ENCODE results near the gene CALD1.

CALD1 gene, protein sequence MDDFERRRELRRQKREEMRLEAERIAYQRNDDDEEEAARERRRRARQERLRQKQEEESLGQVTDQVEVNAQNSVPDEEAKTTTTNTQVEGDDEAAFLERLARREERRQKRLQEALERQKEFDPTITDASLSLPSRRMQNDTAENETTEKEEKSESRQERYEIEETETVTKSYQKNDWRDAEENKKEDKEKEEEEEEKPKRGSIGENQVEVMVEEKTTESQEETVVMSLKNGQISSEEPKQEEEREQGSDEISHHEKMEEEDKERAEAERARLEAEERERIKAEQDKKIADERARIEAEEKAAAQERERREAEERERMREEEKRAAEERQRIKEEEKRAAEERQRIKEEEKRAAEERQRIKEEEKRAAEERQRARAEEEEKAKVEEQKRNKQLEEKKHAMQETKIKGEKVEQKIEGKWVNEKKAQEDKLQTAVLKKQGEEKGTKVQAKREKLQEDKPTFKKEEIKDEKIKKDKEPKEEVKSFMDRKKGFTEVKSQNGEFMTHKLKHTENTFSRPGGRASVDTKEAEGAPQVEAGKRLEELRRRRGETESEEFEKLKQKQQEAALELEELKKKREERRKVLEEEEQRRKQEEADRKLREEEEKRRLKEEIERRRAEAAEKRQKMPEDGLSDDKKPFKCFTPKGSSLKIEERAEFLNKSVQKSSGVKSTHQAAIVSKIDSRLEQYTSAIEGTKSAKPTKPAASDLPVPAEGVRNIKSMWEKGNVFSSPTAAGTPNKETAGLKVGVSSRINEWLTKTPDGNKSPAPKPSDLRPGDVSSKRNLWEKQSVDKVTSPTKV

DNA sequence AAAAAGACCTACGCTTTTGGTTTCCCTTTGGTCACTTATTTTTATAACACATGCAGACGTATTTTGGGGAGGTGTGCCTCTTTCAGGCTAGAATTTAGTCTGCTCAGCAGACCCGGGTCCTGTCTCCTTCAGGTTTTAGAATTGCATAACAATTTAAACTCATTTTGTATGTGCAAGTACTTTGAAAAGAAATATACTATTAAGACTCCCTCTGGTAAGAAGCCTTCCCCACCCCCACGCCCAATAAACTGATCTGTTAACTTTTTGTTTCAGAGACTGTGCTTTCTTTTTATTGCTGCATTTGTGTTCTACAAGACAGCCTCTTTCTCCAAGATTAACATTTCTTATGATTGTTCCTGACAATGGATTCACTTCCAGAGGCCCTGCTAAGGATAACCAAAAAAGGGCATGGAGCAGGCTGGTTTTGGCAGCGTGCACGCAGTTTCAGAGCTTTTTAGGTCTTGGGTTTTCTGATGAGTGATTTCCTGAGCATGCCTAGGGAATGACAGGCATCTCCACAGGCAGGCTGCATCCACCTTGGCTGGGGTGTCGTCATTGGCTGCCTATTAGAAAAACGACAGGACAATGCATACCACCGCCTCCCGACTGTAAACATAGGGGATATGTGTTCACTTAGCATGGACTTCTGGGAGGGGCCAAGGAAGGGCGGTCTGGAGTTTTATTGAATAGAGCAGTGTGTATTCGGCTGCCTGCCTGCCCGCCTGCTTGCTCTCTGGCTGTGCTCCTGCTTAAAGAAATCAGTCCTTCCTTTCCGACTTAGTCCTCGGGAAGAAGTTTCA is at the start of gene CALD1:
CALD1 (plus strand) TSS at position 694 of the 800 bp plus-strand sequence. CDS start 88,100 bp downstream, outside the sequence.
- DNase-seq: no peak

DNA sequence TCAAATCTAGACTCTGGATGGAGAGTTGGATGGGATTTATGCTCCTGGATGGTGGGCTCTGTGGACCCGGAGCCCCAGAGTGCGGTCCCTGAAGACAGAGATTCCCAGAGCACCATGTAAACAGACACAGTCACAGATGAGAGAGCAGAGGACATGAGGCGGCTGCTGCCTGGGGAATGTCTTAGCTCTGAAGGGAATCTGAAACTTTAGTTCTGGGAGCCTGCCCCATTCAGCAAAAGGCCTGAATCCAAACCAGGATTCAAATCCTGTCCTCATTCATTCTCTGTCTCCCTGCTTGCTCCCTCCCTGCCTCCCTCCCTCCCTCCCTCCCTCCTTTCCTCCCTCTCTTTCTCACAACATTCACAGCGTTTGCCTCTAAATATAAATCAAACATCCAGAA is 49.5 kb upstream of the CALD1 start:
- no peak for DNase-seq

DNA sequence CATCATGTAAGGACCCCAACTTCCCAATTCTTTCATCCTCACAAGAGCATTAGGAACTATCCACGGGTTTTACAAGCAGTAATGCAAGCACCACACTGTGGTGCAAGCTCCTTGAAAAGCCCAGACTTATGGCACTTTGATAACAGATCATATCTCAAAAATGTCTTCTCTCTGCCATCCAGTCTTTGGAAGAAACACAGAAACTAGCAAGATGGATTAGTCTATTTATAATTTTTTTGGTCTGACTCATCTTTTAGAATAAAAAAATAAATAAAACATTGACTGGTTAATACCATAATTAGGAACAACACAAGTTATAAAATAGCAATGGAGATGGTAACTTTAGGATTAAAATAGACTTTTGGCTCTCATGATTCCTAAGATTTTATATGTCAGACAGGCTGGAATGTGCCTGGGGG is 49.0 kb upstream of the CALD1 start:
- DNase-seq: no peak

DNA sequence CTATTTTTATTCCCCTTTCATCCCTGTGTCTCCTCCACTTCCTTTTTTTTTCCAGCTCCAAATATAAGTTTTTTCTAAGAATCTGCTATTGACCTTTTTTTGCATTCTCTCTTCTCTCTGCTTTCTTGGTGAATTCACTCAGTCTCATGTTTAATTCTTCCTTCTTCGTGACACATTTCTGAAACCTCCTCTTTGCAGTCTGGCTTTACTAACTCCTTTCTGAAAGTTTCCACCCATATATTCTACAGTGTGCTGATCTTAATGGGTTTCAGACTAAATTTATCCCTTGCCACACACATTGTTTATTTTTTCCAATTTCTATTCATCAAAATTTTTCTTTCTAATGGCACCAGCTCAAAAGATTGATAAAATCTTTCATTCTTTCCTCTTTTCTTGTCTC is 47.8 kb upstream of the CALD1 start:
- no peak for DNase-seq

DNA sequence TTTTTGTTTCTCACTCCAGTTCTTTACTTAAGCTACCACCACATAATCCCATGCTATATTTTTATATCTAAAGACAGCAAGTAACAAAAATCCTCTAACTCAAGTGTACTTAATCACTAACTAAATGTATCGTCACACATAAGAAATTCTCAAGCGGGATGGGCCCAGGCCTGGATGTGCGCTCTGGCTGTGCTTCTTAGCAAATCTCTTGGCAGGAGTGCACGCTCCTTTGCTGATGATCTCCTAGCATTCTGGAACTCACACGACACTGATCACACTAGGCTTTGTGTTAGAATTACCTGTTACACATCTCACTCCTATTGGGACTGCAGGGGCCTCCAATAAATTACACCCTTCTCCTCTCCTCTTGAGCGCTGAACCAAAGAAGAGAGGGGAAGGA is 46.7 kb upstream of the CALD1 start:
- no peak for DNase-seq

DNA sequence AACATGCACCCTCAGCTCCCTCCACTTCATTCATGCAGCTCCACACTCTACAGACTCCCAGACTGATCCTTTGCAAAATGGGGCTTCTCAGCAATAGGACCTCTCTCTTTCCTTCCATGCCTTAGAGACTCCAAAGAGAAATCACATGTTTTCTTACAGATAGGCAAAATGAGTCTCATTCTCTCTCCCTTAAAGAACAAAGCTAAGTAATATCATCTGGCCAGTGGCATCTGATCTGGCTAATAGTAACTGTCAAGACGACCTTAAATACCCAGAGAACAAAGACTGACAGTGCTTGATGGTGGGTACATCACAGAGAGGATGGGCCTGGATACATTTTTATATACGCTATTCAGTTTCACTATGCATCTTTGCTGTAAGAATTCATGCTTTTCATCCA is 43.1 kb upstream of the CALD1 start:
- DNase-seq: no peak

DNA sequence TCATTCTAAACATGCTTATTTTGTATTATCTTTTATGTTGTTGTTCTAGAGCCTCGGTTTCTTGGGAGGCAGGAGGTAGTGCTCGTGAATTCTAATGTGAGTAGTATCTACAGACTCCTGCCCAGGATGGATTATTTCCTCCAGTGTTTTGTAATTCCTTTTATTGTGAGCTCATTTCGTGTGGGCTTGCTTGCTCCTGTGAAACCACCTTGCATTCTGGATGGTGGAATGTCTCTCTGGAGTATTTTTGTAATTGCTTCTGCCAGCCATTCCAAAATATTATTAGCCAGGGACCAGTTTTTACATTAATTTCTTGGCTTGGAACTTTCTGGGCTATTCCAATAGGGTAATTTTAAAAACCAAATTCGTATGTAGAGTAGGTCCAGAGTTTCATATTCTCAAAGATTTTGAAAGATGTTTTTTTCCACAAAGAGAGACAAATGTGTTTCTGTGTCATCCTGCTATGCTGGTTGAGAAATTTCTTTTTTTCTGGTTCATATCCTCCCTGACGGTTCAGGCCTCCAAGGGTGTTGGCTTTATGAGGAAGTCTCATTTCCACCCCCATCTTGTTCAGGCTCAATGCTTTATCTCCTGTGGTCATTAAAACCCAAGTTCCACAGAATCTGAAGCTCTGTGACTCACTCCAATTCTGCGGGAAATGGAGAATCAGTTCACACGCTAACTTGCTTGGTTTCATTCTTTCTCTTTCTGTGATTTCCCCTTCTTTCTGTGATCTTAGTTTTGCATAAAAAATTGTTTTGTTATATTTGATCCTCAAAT is 41.7 kb upstream of the CALD1 start:
- no peak for DNase-seq

DNA sequence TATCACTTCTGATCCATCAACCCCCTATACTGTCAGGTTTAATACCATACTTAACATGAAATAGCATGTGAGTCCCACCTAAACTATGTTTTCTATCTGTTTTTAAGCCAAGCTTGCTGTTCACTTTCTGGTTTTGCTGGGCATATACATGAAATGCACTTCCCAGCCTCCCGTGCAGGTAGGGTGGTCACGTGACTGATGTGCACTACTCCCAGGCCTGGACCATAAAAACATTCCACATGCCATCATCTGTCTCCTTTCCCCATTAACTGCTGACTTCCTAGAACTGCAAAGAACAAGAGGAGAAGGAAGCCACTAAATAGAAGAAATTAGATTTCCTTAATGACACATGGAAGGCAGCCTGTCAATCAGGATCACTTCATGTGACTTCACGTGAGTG is 40.1 kb upstream of the CALD1 start:
- DNase-seq: no peak

DNA sequence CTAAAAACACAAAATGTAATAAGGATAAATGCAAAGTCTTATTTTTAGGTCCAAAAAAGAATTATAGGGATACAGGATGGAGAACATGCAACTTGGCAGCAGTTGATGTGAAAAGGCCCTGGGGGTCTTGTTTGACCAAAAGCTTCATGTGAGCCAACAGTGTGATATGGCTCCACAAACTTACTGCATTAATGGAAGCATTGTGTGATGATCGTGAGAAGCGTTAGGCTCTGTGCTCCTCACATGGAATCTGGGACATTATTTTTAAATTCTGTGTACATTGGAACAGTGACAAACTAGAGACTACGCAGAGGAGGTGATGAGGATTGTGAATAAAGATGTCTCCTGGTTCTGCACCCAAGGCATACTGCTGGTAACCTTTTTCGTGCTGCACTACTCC is 39.1 kb upstream of the CALD1 start:
- no peak for DNase-seq

DNA sequence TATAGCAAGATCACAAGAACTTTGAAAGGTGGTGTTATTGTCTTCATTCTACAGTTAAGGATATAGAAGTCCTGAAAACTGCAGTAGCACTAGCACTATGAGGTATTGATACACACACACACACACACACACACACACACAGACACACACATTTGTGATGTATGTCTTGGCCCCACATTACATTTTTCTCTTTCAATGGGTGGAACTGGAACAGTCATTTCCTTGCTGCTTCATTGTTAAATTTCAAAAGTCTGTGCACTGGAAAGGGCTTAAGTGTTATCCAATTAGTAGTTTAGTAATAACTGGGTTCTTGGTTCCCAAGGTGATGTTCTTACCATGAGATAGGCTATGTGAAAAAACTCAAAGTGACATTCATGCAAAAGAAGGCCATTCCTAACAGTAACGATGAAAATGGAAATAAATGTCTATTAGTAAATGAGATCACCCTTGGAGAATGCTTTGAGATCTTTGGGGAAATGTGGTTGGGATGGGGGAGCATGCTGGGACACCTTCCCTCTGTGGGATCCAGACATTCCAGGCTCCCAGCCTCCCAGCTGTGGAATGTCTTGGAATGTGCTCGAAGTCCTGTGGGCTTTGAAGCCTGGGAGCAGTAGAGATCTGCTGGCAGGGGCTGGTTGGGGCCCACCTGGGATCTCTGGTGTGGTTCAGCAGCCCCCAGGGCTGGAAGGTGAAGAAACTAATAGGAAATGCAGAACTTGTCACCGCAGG is 37.4 kb upstream of the CALD1 start:
- no peak for DNase-seq

DNA sequence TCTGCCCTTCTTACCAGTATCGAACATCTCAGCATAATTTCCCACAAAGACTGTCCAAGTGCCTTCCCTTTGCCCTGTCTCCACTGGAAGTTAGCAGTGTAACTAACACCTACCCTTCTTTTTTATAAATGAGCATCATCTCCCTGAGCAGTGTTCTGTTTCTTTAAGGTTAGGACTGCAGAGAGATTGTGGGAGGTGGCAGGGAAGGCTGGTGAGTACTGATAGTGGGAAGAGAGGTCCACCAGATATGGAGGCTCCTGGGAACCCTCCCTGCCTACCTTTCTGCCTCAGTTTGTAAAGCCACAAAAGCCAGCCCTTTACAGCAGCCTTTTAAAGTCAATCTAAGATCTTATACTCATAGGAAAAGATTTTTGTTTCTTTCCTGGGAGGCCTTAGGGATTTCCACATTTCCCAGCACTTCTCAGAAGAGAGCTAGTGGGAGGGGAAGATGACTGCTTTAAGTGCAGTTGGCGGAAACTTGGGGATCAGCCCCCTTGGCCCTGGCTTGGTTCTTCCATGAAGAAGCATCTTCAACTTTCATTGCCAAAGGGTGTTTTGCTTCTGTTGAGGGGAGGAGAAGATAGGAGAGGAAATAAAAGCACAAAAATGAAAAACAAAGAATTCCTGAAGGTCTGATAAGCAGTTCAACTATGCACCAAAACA is 36.6 kb upstream of the CALD1 start:
- DNase-seq: no peak

DNA sequence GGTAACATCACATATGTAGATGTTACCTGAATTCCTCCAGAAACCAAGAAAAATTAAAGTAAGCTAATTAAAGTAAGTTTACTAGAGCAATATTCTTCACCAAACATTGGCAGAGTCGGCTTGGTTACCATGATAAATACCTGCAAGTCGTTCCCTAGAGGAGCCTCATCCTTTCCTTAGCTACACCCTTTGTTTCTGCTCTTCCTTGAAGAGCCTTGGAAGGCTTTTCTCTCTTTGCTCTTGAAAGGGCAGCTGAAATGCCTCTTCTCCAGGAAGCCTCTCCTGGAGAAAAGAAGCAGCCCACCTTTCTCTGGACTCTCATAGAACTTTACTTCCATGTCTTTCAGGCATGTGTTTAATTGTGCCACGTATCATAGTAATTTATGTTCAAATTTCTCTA is 34.9 kb upstream of the CALD1 start:
- DNase-seq: no peak

DNA sequence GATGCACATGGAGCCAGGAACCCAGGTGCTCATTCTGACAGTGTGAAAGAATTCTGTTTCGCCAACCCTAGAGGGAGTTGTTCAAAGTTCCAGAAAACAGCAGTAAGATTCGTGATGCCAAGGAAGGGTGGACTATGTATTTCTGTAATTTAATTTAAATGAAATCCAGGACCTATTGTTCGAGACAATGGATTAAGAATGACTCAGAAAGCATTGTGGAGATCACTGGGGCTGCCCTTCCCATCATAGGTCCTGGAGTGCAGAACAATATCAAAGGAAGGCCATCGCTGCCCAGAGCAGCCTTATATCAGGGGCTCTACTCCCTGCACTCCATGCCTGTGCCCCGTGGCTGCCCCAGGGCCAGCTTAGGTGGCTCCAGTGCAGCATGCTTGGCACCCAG is 32.1 kb upstream of the CALD1 start:
- DNase-seq: no peak

DNA sequence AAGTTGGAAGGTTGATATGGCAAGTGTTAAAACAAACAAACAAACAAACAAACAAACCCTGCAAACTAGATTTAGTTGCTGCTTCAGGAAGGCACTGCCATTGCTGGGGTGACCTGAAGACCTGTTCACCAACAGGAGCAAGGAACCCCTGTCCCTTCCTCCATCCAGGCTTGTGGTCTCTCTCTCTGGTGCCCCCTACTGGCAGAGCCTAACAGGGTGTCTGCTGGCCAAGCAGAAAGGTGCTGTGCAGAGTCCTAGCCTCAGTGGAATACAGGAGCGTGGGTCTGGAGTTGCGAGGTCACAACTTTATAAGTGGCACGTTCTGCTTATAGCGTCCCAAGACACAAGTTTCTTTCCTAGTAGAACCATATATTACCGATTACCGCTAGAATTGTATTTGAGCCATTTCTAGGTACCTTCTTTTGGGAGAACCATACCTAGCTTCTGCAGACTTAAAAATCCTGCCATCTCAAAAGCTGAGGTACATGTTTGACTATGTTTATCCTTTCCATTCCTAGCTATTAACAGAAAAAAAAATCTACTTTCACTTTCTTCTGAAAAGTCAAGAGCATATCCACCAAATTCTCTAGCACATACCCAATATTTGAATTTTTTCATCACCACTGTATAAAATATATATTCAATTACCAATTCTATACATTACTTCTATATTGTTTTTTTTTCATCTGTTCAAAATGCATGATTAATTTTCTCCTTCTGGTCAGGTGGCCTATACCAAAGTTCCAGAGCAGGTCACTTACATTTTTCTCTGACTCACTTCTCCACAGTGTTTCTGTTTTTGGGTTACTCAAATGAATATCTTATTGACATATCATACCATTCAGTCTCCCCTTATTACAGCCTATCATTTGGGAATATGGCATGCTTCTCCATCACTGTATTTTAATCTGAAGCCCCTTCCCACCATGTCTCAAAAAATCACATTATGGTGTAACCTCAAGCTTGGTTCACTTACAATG is 29.1 kb upstream of the CALD1 start:
- no peak for DNase-seq

DNA sequence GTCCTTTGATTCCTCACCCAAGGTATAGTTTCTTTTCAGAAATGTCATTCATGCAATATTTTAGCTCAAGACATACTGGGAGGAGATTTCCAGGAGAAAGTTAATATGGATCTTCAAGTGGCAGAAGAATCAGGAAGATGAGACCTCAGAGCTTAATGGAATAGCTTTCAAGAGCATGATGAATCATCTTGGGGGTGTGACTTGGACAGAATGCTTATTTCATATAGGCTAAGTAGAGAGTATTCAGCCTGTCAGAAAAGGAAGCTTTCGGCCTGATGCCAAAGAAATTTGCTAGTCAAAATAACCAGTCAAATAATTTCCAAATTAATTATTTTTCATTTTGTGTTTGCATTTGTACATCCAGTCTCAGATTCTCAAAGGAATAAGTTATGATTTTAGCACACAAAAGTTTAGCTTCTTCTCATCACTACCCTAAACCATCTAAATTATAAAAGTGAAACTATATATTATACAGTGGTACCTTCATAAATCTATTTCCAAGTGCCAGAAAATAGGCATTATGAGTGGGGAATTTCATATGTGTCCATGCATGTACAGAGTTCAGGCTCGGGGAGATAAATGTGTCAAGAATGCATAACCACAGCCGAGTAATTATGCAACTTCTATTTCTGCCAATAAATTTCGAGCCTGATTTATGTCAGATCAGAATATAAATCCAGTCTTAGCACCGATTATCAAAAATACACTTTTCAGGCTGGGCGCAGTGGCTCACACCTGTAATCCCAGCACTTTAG is 27.3 kb upstream of the CALD1 start:
- no peak for DNase-seq

DNA sequence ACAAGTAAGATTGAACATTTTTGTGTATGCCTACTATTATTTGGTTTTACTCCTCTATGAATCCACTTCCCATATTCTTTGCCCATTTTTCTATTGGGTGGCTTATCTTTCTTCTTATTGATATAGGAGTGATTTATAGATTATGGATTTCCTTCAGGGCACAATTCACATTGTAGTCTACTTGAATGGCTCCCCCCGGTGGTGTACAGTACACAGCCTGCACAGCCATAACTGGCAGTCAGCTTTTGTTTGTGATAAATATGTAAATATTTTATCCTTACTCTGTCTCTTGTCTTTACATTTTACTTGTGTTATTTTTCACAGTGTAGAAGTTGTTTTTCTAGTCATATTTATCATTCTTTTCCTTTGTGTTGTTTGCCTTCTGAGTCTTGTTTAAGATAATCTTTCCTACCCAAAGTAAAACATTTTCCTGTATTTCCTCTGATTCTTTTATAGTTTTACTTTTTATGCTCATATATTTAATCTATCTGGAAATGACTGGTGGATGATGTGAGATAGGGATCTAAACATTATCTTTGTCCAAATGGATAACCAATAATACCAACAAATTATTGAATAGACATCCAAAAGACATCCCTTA is 23.9 kb upstream of the CALD1 start:
- DNase-seq: no peak

DNA sequence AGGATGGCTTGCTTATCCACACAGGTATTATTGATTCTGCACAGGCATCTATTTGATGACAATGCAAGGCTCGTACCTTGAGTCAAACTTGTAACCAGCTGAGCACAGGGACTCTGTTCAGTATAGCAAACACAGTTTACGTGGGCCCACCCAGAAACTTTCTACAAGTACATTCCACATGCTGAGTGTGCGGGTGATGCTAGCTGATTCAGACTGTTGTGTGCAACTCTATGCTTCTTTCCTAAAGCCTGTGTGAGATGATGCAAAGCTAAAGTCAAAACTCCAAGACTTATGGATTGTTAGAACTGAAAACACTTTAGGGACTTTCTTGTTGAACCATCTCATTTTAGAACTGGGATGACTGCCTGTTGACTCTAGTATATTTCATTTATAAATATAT is 21.5 kb upstream of the CALD1 start:
- no peak for DNase-seq

DNA sequence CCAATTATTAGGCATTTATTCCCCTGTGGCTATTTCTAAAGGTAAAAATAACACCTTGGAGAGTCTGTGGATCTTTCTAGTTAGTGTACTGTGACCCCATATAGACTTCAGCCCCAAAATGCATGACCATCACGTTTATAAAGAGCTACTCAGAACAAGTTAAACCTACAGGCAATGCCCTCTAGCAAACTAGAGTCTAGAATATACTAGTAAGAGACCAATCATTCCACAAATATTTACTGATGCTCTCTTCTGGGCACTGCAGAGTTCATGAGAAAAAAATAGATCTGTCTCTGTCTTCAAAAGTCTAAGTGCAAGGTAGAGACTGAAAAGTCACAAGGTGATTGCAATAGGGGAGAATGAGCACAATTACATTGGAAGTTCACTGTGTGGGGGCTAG is 20.5 kb upstream of the CALD1 start:
- no peak for DNase-seq

DNA sequence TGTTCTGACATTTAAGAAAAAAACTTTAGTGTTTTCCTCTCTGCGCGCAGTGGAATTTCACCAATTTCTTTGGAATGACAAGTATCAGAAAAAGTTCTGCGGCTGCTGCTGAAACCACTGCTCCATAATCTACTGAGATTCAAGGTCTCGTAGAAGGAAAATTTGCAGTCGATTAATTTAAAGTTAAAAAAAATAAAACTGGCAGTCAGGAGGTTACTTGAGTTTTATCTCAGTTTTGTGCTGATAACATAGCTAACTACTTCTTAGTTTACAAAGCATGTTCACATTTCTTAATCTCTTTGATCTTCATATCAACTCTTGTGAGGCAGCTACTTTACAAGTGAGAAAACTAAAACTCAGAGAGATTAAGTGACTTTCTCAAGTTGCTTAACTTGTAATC is 18.2 kb upstream of the CALD1 start:
- no peak for DNase-seq

All from NCI-H524 treated with DMSO at 0.1 percent for 48 hours (cell line).